K562 treated with DMSO at 1 percent for 4 hours (cell line): Measurements from ENCODE around the gene TXNL1. TPM values are rescaled to one million over a fixed set of nuclear protein-coding genes. Genes with fewer than 3 reads are reported as not detected.

ENCODE experiments used
- total RNA-seq: library from RNA; unstranded; fragments of 300-600 nt; gene quantifications from 2 replicates; pipeline ENCODE4 v1.2.3, GENCODE V29; 2022; ENCODE audit not compliant: insufficient read depth

The TXNL1 gene
- 26.0 and 26.1 TPM in 2 replicates for total RNA-seq

GRCh38 chr18:56638232-56639103 is at the start of gene TXNL1:
Gene TXNL1, minus strand, starts transcription at chr18:56638592. Its CDS starts 152 bp downstream, at chr18:56638440.

DNA sequence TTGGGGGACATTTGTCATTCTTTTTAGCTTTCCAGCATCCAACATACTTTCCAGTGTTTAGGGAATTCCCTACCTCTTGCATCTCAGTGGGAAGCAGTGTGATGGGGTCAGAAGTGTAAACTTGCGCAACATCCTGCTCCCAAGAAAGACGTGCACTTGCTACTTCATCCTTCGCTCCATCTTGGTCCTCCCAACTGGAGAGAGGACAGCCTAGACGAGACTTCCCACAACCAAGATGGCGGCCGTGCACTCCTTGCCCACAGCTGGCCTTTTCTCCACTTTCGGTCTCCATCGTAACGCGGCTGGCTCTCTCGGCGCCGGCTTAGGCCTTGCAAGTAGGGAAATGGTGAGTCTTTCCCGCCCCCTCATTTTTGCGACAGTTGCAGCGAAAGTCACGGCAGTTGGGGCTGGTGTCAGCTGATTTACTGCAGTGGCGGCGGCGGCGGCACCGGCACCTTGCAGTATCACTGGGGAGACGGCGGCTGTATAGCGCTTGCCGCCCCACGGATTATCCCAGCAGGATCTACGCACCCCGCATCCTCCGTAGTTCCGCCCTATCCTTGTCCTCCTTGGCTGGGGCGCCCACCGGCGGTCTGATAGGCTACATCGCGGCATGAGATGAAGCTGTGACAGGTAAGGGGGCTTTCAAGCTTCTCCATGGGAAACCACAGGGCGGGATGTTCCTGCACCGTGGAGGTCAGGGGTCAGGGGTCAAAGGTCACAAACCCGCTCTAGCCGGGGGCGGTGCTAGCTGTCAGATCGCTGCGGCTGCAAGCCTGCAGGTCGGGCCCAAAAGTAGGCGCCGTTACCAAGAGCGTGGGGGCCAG is 12.8 kb upstream of the TXNL1 start, which contains the start of gene WDR7:
WDR7 (plus strand) TSS at position 416 of the 827 bp plus-strand sequence. CDS start 21,157 bp downstream, outside the sequence.

Other genes starting within 250 kb of the TXNL1 start
- 3.3 and 5.0 TPM in 2 replicates for gene WDR7, start 12.8 kb upstream of the TXNL1 start, total RNA-seq